Amniotic epithelial cell (primary cell): ENCODE measurements around the gene C5orf58.

Experiments used
- DNase-seq: peaks from one replicate; pipeline ENCODE4 v3.0.0-alpha.2; 2010; ENCODE audit warnings: low read depth

The C5orf58 gene

DNA sequence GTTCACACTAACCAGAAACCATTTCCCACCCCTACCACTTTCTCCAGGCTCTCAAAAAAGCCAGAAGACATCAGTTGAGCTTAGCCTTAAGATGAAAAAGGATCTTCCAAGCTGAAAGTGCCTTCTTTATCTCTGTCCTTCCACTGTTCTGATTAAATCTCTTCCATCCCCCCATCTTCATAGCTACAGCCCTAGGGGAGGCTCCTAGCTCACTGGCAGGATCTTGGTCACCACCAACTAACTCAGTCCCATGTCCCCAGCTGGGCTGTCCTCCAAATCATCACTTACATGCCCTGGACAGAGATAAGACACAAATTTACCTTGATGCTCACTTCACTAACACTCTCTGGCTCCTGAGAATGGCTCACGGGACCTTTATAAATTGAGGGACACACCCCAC is 50.5 kb downstream of the C5orf58 start:
- DNase-seq, result no peak

DNA sequence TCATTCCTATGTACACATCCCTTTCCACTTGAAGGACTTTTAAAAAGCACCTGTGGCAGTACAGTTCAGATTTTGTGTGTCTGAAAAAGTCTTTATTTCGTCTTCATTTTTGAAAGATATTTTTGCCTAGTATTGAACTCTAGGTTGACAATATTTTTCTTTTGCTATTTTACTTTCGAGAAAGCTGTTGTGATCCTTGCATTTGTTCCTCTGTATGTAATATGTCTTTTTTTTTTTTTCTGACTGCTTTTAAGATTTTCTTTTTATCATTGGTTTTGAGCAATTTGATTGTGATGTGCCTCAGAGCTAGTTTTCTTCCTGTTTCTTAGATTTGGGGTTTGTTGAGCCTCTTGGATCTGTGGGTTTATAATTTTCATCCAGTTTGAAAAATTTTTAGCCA is 51.4 kb downstream of the C5orf58 start:
- DNase-seq, result no peak

GRCh38 chr5:170285181-170285580 is 52.4 kb downstream of the C5orf58 start:
- no peak for DNase-seq

GRCh38 chr5:170286386-170286925 is 53.7 kb downstream of the C5orf58 start:
- no peak for DNase-seq

DNA sequence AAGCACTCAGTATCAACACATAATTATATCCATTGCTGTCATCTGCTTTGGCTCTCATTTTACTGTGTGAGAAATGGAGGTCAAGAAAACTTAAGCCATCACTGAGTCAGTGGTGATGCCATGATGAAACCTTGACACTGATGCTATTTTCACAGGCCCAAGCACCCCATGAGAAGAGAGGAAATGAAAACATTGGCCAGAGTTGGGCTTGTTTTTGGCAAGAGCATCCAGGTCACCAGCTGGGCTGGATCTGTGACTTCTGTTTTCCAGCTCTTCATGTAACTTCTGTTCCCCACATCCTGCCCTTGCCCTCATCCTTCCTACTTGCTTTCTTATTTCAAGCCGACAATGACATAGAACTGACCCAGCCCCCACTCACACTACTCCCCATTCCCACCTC is 54.7 kb downstream of the C5orf58 start:
- DNase-seq, result no peak

GRCh38 chr5:170288151-170288550 is 55.4 kb downstream of the C5orf58 start:
- DNase-seq, result no peak

DNA sequence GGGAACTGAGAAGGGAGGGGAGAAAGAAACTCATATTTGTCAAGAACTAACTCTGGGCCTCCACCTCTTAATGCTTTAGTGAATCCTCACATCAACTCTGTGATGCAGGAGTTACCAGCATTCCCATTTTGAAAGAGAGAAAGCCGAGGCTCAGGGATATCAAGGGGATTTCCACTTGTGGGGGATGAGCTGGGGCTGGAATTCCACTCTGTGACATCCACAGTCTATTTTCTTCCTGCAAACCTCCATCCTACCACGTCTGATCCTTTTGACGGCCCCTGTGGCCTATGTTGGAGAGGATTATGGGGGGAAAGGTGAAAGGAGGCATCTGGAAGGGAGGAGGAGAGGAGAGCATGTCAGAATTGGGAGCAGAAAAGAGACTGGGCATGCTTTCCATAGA is 55.8 kb downstream of the C5orf58 start:
- no peak for DNase-seq

DNA sequence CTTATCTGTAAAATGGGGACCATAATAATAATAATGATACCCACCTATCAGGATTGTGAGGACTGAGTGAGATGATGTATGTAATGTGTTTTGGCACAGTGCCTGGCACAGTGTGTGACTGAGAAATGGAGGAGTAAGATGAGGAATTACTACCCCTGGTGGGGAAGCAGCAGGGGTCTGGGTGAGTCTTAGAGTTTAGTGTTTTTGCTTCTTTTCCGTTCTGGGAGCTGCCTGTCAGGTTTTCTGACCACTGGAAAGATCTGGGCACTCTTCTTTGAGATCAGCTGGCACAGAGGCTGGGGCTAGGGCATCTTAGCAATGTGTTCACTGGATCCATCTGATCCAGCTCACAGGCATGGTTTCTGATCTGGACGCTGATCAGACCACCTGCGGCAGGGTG is 56.3 kb downstream of the C5orf58 start:
- DNase-seq, result no peak

GRCh38 chr5:170289764-170290163 is 57.0 kb downstream of the C5orf58 start:
- DNase-seq, result no peak

GRCh38 chr5:170290498-170290897 is 57.7 kb downstream of the C5orf58 start:
- DNase-seq, result no peak

DNA sequence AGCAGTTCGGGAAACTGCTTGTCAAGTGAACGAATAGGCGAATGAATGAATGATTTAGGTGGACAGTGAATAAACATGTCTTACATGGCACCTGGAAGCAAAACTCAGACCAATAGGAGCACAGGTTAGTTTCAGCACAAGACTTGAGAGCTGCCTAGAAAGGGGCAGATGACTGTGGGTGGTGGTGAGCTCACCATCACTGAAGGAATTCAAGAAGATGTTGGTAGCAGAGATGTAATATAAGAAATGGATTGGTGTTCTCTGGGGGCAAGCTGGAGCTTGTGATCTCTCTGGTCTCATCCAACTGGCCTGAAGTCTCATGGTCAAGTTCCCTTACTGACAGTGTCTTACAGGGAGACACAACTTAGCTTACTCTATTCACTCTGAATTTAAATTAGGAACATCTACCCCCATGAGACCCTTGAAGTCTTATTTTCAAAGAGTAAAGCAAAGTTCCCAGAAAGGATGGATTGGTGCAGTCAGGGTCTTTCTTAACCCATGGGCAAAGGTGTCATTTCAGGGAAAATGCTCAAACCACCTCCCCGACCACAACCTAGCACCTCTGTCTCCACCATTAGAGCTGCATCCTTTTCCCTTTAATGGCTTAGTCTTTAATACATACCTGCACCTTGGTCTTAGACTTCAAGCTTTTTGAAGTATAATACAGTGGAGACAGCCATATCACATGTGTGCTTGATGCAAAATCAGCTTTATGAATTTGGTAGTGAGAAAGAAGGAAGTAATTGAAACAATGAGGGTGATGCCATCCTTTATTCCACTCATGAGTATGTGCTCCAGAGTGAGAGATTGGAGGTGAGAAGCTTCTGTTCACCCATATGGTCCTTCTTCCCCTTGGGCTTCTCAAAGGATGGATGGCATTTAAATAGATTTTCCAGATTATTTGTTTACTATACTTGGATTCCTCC is 59.7 kb downstream of the C5orf58 start:
- no peak for DNase-seq

DNA sequence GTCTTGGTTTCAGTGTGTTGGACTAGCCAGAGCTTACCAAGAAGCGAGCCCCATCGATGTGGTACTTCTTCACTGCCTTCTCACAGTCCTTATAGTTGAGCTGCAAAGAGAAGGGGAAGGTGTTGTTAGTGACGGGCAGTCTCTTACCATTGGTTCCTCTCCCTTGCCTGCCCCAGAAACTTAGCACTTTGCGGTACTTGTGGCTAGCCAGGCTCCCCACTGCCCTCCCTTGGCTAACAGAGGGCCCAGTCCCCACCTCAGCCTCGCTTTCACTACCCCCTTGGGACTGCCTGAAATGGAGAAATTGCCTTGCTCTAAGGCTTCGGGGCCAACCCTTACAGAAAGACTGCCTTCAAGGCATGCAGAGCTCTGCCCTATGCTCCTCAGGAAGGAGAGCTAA is 60.5 kb downstream of the C5orf58 start:
- no peak for DNase-seq

- DNase-seq, result no peak
Observed at GRCh38 chr5:170294057-170294456, 61.3 kb downstream of the C5orf58 start.

- DNase-seq, result no peak
Observed at GRCh38 chr5:170294556-170294955, 61.8 kb downstream of the C5orf58 start.
